22Rv1 (cell line): Measurements from ENCODE around the gene EPS15.
"Not testable (repeated sequence)": the region's sequence is repeated elsewhere in the genome, so short reads cannot be mapped to it uniquely, and the experiment has no call there.

ENCODE experiments used
- H3K27ac ChIP-seq: fragments of 450-650 bp; 2 replicates; pipeline ENCODE4 v1.5.1; 2017
- CTCF ChIP-seq: fragments of 450-650 bp; IDR thresholded peaks from 2 replicates; pipeline ENCODE4 v1.5.1; 2017; ENCODE audit warnings: mild to moderate bottlenecking
- ZFX ChIP-seq: fragments of 450-650 bp; IDR thresholded peaks from 2 replicates; pipeline ENCODE4 v1.6.1; 2017; ENCODE audit warnings: antibody characterized with exemption, borderline replicate concordance

The EPS15 gene

DNA sequence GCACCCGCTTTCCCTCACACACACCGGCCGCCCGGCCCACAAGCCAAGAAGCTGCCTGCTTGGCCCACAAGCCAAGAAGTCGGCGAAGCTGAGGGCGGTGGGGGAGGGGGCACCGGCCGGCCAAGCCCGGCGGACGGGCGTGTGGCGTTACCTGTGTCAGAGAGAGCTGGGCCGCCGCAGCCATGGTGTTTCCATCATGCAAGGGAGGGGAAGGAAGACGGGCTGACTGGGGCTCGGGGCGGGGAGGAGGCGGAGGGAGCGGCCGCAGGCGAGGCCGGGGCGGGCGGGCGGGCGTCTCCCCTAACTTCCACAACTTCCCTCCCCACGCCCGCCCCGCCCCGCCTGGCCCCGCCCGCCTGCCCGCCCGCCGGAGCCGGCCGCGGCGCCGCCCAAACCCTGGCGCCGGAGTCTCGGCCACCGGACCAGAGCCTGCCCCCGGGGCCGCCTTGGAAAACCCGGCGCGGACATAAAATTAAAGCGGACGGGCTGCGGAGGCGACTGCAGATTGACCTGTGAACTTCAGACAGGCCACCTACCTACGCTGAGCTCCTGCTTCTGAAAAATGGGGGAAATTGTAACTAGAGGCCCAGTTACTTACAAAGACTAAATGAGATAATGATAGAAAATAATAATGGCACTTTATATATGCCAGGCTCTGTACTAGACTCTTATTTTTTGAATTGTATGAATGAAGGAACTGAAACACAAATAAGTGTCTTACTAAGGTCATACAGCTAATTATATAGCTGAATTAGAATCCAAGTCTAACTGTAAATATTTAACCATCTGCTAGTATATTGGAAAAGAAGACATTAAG, at the start of gene EPS15:
TSS of gene EPS15 (minus strand) at position 219 of the 817 bp plus-strand sequence. CDS start at position 184, 35 bp downstream.
- TF ChIP-seq CTCF, result no peak
- TF ChIP-seq ZFX, result no peak
- peak within 1 kb of the TSS; percentile 91 for H3K27ac ChIP-seq

- H3K27ac ChIP-seq, result peak overlapping the region; percentile 75
- TF ChIP-seq ZFX, result no peak
- TF ChIP-seq CTCF, result no peak
These were observed 49.3 kb upstream of the EPS15 start for GRCh38 chr1:51568231-51568935.

GRCh38 chr1:51567653-51568052, 48.6 kb upstream of the EPS15 start:
- no peak for TF ChIP-seq CTCF
- no peak for TF ChIP-seq ZFX
- H3K27ac ChIP-seq, result peak overlapping the region; percentile 75

DNA sequence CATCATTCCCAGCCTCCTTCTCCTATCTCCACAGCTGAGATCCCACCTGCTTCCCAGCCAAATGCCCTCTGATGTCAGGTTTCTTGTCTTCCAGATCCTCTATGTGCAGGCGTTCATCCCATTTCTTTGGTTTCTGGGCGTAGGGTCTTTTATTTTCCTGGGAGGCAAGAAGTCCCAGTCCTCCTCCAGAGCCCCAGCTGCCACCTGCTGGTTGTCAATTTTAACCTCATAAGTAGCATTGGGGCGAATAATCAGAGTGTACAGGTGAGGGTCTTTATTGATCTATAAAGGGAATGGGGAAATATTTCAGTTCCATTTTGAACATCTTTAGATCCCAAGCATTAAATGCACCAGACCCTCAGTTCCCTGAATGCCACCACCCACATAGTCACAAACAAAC, 47.2 kb upstream of the EPS15 start:
- TF ChIP-seq ZFX (no peak), CTCF (no peak)
- no peak overlapping the region; the same call in 1 of the 2 replicates for H3K27ac ChIP-seq

DNA sequence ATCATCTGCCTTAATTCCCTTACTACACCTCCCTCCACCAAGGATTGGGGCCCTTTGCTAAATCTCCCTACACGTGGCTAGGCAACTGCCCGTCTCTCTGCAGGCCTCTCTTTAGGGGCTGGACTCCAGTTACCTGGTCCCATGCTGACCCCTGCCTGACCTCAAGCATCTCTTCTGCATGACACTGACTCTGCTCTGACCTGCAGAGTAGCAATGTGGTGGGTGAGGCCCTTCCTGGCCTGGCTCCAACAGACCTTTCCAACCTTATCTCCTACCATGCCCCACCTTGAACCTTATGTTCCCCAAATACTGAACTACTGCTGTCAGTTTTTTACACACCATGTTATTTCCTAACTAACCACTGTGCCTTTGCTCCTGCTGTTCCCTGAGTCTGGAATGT, 45.9 kb upstream of the EPS15 start:
- TF ChIP-seq CTCF, result no peak
- TF ChIP-seq ZFX, result no peak
- H3K27ac ChIP-seq, result no peak overlapping the region

DNA sequence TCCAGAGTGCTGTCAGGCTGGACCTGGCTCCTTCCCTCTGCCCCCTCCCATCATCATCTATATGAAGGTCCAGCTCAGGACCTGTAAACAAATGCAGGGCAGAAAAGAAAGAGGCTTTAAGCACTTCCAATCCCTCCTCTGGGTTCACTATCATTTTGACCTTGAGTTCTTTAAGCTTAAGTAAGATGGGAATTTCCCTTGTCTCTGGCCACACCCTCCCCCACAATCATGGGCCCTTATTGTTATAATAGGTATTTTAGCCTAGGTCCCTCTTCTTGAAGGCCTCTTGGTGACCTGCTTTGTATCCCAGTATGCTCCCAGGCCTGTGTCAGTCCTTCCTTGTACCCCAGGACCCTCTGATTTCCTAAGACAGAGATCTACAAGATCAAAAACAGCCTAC, 45.1 kb upstream of the EPS15 start:
- TF ChIP-seq ZFX, result no peak
- no peak for TF ChIP-seq CTCF
- no peak overlapping the region for H3K27ac ChIP-seq

DNA sequence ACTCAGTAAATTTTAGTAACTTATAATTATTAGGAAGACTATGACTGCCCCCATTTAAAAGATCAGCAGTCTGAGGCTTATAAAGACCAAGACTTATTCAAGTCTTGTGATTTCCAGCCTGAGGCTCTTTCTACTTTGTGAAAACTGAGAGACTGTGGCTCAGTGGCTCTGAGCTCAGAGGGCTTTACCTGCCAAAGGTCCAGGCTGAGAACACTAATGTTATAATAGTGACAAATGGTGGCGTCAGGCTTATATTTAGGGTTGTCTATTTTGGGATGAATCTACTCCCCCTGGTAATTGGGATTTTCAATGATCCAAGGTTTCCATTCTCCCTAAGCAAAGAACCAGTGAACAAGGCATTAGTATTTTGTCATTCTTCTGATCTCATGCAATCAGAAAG, 42.6 kb upstream of the EPS15 start:
- H3K27ac ChIP-seq, result no peak overlapping the region
- no peak for TF ChIP-seq CTCF
- TF ChIP-seq ZFX, result no peak

DNA sequence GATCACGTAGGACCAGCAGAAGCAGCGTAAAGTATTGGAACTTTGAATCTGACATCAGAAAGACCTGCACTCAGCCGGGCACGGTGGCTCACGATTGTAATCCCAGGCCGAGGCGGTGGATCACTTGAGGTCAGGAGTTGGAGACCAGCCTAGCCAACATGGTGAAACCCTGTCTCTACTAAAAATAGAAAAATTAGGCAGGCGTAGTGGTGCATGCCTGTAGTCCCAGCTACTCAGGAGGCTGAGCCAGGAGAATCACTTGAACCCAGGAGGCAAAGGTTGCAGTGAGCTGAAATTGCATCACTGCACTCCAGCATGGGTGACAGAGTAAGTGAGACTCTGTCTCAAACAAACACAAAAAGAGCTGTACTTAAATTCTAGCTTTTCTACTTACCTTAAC, 41.8 kb upstream of the EPS15 start:
- not testable (repeated sequence) for H3K27ac ChIP-seq
